Bronchus fibroblast of lung (primary cell): ENCODE measurements around the gene ANGPTL2. TPM values are rescaled to one million over a fixed set of nuclear protein-coding genes. Genes with fewer than 3 reads are reported as not detected.

Experiments
- total RNA-seq: library from RNA; depleted of rRNA; stranded (reverse); fragments of >200 nt; gene quantifications from 2 replicates; pipeline ENCODE4 v1.2.3, GENCODE V29; 2015

The ANGPTL2 gene, protein sequence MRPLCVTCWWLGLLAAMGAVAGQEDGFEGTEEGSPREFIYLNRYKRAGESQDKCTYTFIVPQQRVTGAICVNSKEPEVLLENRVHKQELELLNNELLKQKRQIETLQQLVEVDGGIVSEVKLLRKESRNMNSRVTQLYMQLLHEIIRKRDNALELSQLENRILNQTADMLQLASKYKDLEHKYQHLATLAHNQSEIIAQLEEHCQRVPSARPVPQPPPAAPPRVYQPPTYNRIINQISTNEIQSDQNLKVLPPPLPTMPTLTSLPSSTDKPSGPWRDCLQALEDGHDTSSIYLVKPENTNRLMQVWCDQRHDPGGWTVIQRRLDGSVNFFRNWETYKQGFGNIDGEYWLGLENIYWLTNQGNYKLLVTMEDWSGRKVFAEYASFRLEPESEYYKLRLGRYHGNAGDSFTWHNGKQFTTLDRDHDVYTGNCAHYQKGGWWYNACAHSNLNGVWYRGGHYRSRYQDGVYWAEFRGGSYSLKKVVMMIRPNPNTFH
- 4.6 and 4.9 TPM in 2 replicates for total RNA-seq

DNA sequence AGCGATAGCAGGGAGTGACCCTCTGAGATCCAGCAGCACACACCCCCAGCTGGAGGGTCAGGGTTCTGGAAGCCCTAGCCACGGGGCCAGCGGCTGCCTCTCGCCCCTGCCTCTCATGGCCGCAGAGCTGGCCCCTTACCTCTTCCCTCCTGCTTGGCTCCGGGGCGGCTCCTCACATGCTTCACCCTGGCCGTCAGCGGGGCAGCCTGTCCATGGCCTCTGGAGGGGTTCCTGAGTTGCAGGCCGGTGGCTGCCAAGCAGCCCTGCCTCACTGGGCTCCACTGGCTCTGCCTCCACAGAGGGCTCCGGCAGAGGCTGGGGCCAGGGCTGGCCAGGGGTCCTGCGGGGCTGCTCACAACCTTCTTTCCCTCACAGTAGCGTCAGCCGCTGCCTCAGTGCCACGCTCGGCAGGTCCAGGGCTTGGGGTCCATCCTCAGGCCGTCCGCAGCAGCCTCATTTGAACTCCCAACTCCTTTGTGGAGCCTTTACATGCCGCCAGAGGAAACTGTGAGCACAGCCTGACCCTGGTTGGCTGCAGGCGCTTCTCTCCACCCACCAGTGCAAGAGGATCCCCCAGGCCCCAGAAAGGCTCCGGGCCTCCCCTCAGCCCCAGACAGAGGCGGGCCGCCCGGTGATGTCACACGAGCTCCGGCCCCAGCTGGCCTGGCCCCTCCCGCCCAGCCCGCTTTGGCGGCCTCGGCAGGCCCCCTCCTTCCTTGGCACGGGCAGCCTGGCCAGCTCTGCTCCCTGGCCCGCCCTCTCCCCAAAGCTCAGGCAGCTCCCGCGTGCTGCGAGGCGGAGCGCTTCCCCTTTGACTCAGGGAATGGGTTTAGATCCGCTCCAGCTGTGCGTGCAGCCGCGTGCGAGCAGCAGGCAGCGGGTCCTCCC, at the start of gene ANGPTL2:
TSS of gene ANGPTL2 (minus strand) at position 460 of the 888 bp plus-strand sequence. CDS start 13,904 bp downstream, outside the sequence.

Other genes with a start within 250 kb of the ANGPTL2 start
- gene RALGPS1, start 207.9 kb downstream of the ANGPTL2 start, total RNA-seq, result 0.67 and 2.7 TPM in 2 replicates
- gene GARNL3, start 142.1 kb upstream of the ANGPTL2 start, total RNA-seq, result 2.4 TPM in 2 replicates